H1 (cell line): ENCODE measurements around the gene QSOX2. TPM values are rescaled to one million over a fixed set of nuclear protein-coding genes. Genes with fewer than 3 reads are reported as not detected.

Experiments used
- EZH2 ChIP-seq: fragments of 200-600 bp; sonication (generic); IDR thresholded peaks from 2 replicates; pipeline ENCODE4 v1.7.1; 2012; ENCODE audit warnings: low read depth, mild to moderate bottlenecking, moderate library complexity, low read length, inconsistent platforms; ENCODE audit not compliant: severe bottlenecking
- SP1 ChIP-seq: IDR thresholded peaks from 2 replicates; pipeline ENCODE4 v1.6.1; 2011; ENCODE audit warnings: low read depth, low read length
- TEAD4 ChIP-seq: IDR thresholded peaks from 2 replicates; pipeline ENCODE4 v1.6.1; 2012; ENCODE audit warnings: low read depth, low read length, inconsistent platforms, mixed read lengths
- polyA plus RNA-seq, 7 experiments: library from polyadenylated mRNA; depleted of rRNA in 3 of 7; stranded (reverse) in 5 of 7; unstranded in 2 of 7; fragments of >200 nt in 5 of 7; fragments of 200-250 nt in 2 of 7; gene quantifications; 1 replicate in 5 of 7; 2 replicates in 1 of 7; 4 replicates in 1 of 7; pipeline versions ENCODE4 v1.2.1 to v1.2.3, GENCODE V29; 2011 to 2013; ENCODE audit warnings: missing spikeins in 2 of 7, mixed read lengths in 2 of 7
- total RNA-seq: library from RNA; stranded (reverse); fragmentation: NEBNext Ultra II Directional; extraction: Animal tissue kit (Norgen Biotek cat#: 25700); gene quantifications from 2 replicates; pipeline ENCODE4 v1.2.1, GENCODE V29; 2021
- TF ChIP-seq, protein P1 (sequence below), 3 experiments: IDR thresholded peaks; 1 replicate in 2 of 3; 2 replicates in 1 of 3; pipeline versions ENCODE4 v1.5.1 to v1.6.1; 2011; ENCODE audit warnings: low read length in 3 of 3, mild to moderate bottlenecking in 3 of 3, inconsistent platforms in 2 of 3, low read depth in 1 of 3, moderate library complexity in 1 of 3; ENCODE audit not compliant: insufficient read depth in 1 of 3; ENCODE audit errors: control extremely low read depth in 1 of 3
- TF ChIP-seq, protein P2 (sequence below): IDR thresholded peaks from 2 replicates; pipeline ENCODE4 v1.6.1; 2011; ENCODE audit warnings: low read depth, mild to moderate bottlenecking, low read length; ENCODE audit not compliant: insufficient read depth

QSOX2 gene
- total and polyA plus RNA-seq, 2 of the 8 experiments (the other 6 are each of a cell fraction or from before 2014, with no cell fraction given) = 18.0 to 28.6 TPM

DNA sequence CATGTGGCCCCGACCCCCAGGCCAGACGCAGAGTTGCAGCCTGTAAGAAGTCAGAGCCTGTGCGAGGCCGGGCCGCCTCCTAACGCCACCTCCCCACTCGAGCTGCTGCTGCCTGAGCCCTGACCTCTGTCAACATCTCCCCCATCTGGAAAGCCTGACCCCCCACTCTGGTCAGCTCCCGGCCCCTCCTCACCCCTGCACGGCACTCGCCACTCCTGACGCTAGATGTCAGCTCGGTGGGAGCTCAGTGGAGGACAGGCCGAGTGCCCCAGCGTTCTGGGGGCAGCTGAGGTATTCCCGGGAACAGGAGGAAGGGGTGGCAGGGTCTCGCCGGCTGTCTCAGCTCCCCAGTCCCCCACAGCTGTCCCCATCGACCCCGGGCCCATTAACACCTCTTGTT, 60.5 kb downstream of the QSOX2 start (continued):
- TF ChIP-seq, protein P1, sequence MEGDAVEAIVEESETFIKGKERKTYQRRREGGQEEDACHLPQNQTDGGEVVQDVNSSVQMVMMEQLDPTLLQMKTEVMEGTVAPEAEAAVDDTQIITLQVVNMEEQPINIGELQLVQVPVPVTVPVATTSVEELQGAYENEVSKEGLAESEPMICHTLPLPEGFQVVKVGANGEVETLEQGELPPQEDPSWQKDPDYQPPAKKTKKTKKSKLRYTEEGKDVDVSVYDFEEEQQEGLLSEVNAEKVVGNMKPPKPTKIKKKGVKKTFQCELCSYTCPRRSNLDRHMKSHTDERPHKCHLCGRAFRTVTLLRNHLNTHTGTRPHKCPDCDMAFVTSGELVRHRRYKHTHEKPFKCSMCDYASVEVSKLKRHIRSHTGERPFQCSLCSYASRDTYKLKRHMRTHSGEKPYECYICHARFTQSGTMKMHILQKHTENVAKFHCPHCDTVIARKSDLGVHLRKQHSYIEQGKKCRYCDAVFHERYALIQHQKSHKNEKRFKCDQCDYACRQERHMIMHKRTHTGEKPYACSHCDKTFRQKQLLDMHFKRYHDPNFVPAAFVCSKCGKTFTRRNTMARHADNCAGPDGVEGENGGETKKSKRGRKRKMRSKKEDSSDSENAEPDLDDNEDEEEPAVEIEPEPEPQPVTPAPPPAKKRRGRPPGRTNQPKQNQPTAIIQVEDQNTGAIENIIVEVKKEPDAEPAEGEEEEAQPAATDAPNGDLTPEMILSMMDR (IDR thresholded peaks at IDR 0.05; ENCODE audit: control extremely low read depth in 1 of 3, insufficient read depth in 1 of 3, low read depth in 1 of 3, low read length in 3 of 3) = no peak
- TF ChIP-seq, protein P2, sequence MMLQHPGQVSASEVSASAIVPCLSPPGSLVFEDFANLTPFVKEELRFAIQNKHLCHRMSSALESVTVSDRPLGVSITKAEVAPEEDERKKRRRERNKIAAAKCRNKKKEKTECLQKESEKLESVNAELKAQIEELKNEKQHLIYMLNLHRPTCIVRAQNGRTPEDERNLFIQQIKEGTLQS = no peak
- TF ChIP-seq TEAD4 (no peak), EZH2 (no peak), SP1 (no peak)
